ENCODE data around the gene SUSD6.
"Not testable (repeated sequence)": the region's sequence is repeated elsewhere in the genome, so short reads cannot be mapped to it uniquely, and the experiment has no call there.

Gene SUSD6

GRCh38 chr14:69694730-69695281, 83.4 kb downstream of the SUSD6 start:
- no peak for DNase-seq (ENCODE audit: low spot score)

GRCh38 chr14:69695322-69696203, 84.2 kb downstream of the SUSD6 start:
- DNase-seq (ENCODE audit: low spot score): no peak

- no peak for DNase-seq (ENCODE audit: low spot score)
Observed at GRCh38 chr14:69696204-69696527, 84.8 kb downstream of the SUSD6 start.

GRCh38 chr14:69696633-69697557, 85.5 kb downstream of the SUSD6 start:
- DNase-seq (ENCODE audit: low spot score): no peak

GRCh38 chr14:69698572-69698971, 87.2 kb downstream of the SUSD6 start:
- DNase-seq (ENCODE audit: low spot score): no peak

GRCh38 chr14:69699243-69699642, 87.8 kb downstream of the SUSD6 start:
- not testable (repeated sequence) for DNase-seq (ENCODE audit: low spot score)

GRCh38 chr14:69699748-69700303, 88.4 kb downstream of the SUSD6 start:
- no peak for DNase-seq (ENCODE audit: low spot score)

GRCh38 chr14:69700575-69700974, 89.2 kb downstream of the SUSD6 start:
- DNase-seq (ENCODE audit: low spot score): no peak

- peak; percentile 59 for DNase-seq (ENCODE audit: low spot score)
Observed at GRCh38 chr14:69701291-69701690, 89.9 kb downstream of the SUSD6 start.

- no peak for DNase-seq (ENCODE audit: low spot score)
Observed at GRCh38 chr14:69701857-69702256, 90.5 kb downstream of the SUSD6 start.

GRCh38 chr14:69703047-69704039, 91.9 kb downstream of the SUSD6 start:
- DNase-seq (ENCODE audit: low spot score): no peak

- DNase-seq (ENCODE audit: low spot score): no peak
Observed at GRCh38 chr14:69704319-69704718, 92.9 kb downstream of the SUSD6 start.

GRCh38 chr14:69705706-69706105, 94.3 kb downstream of the SUSD6 start:
- no peak for DNase-seq (ENCODE audit: low spot score)

- DNase-seq (ENCODE audit: low spot score): no peak
Observed at GRCh38 chr14:69708049-69708448, 96.7 kb downstream of the SUSD6 start.

GRCh38 chr14:69708586-69709560, 97.5 kb downstream of the SUSD6 start:
- DNase-seq (ENCODE audit: low spot score): no peak

- no peak for DNase-seq (ENCODE audit: low spot score)
Observed at GRCh38 chr14:69710378-69710777, 99.0 kb downstream of the SUSD6 start.

- DNase-seq (ENCODE audit: low spot score): no peak
Observed at GRCh38 chr14:69711065-69711464, 99.7 kb downstream of the SUSD6 start.

GRCh38 chr14:69711477-69711876, 100.1 kb downstream of the SUSD6 start:
- DNase-seq (ENCODE audit: low spot score): no peak

GRCh38 chr14:69711881-69712560, 100.6 kb downstream of the SUSD6 start:
- DNase-seq (ENCODE audit: low spot score): no peak

All from putamen (tissue), 1 donor.